ENCODE data around the gene SNX24.

DNA sequence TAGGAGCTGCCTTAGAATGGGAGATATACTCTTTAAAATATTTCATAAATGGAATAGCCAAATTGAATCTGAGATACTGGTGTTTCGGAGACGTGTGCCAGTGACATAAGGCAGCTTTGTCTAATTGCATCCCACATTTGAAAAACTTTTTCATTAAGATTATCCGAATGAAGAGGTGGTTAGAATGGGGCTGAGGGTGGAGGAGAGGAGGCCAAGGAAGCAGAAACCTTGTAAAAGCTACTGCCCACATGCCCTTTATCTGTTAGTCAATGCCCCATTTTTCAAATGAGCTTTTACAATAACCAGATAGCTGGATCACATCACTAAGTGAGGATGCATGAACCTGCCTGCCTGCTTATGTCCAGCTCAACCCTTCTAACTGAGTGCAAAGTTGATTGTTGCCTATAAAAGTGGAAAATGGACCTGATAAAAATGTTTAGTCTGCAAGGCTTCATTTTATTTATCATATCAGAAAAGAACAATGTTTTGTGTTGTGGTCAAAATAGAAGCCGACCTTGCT, 34.8 kb downstream of the SNX24 start:
- TF ChIP-seq POLR2A (IDR thresholded peaks at IDR 0.05; ENCODE audit: low read depth, low read length) = no peak
- TF ChIP-seq, protein P1, sequence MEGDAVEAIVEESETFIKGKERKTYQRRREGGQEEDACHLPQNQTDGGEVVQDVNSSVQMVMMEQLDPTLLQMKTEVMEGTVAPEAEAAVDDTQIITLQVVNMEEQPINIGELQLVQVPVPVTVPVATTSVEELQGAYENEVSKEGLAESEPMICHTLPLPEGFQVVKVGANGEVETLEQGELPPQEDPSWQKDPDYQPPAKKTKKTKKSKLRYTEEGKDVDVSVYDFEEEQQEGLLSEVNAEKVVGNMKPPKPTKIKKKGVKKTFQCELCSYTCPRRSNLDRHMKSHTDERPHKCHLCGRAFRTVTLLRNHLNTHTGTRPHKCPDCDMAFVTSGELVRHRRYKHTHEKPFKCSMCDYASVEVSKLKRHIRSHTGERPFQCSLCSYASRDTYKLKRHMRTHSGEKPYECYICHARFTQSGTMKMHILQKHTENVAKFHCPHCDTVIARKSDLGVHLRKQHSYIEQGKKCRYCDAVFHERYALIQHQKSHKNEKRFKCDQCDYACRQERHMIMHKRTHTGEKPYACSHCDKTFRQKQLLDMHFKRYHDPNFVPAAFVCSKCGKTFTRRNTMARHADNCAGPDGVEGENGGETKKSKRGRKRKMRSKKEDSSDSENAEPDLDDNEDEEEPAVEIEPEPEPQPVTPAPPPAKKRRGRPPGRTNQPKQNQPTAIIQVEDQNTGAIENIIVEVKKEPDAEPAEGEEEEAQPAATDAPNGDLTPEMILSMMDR (conservative IDR thresholded peaks at IDR 0.05; ENCODE audit: low read depth, low read length) = no peak
- no peak for TF ChIP-seq MAZ (IDR thresholded peaks at IDR 0.05; ENCODE audit: borderline replicate concordance, low read depth, low read length)
- TF ChIP-seq, protein P2, sequence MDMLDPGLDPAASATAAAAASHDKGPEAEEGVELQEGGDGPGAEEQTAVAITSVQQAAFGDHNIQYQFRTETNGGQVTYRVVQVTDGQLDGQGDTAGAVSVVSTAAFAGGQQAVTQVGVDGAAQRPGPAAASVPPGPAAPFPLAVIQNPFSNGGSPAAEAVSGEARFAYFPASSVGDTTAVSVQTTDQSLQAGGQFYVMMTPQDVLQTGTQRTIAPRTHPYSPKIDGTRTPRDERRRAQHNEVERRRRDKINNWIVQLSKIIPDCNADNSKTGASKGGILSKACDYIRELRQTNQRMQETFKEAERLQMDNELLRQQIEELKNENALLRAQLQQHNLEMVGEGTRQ (IDR thresholded peaks at IDR 0.05; ENCODE audit: low read depth, low read length) = no peak
